SK-N-SH treated with all-trans-retinoic acid at 6 μM for 48 hours (cell line): ENCODE measurements around the gene MYO3A.

Experiments
- ATAC-seq: fragments of 200-7000 bp; cut with Tn5 transposase; 3 replicates; pipeline ENCODE4 v1.9.1; 2020; ENCODE audit warnings: mild to moderate bottlenecking, moderate library complexity
- ARNTL ChIP-seq: fragments of 450-650 bp; formaldehyde crosslinking; IDR thresholded peaks from 2 replicates; pipeline ENCODE4 v1.5.0; 2020; ENCODE audit warnings: low read depth, mild to moderate bottlenecking, moderate library complexity, borderline replicate concordance
- BACH2 ChIP-seq: fragments of 250-450 bp; sonication (Bioruptor Pico); IDR thresholded peaks from 2 replicates; pipeline ENCODE4 v1.9.0; 2021; ENCODE audit warnings: mild to moderate bottlenecking, borderline replicate concordance
- CREB5 ChIP-seq: fragments of 250-450 bp; sonication (Bioruptor Pico); IDR thresholded peaks from 2 replicates; pipeline ENCODE4 v1.5.1; 2020; ENCODE audit warnings: low read depth, mild to moderate bottlenecking, moderate library complexity
- CSDC2 ChIP-seq: fragments of 250-450 bp; sonication (Bioruptor Pico); IDR thresholded peaks from 2 replicates; pipeline ENCODE4 v1.5.0; 2020; ENCODE audit warnings: mild to moderate bottlenecking, moderate library complexity
- CSRNP3 ChIP-seq: fragments of 250-450 bp; sonication (Bioruptor Pico); IDR thresholded peaks from 2 replicates; pipeline ENCODE4 v1.5.1; 2021; ENCODE audit warnings: mild to moderate bottlenecking, moderate library complexity
- ESRRG ChIP-seq: fragments of 250-450 bp; sonication (Bioruptor Pico); IDR thresholded peaks from 2 replicates; pipeline ENCODE4 v1.6.1; 2021; ENCODE audit warnings: mild to moderate bottlenecking
- GLIS3 ChIP-seq: fragments of 250-450 bp; sonication (Bioruptor Pico); IDR thresholded peaks from 2 replicates; pipeline ENCODE4 v1.5.0; 2020; ENCODE audit warnings: mild to moderate bottlenecking, moderate library complexity
- ISL1 ChIP-seq: fragments of 250-450 bp; sonication (Bioruptor Pico); IDR thresholded peaks from 2 replicates; pipeline ENCODE4 v2.1.2; 2022; ENCODE audit warnings: mild to moderate bottlenecking, moderate library complexity
- OSR1 ChIP-seq: fragments of 250-450 bp; sonication (Bioruptor Pico); IDR thresholded peaks from 2 replicates; pipeline ENCODE4 v1.8.0; 2022; ENCODE audit warnings: moderate library complexity, mild to moderate bottlenecking, inconsistent platforms
- PATZ1 ChIP-seq: fragments of 250-450 bp; sonication (Bioruptor Pico); IDR thresholded peaks from 2 replicates; pipeline ENCODE4 v1.8.0; 2020; ENCODE audit warnings: mild to moderate bottlenecking, moderate library complexity, borderline replicate concordance
- POU6F1 ChIP-seq: fragments of 250-450 bp; sonication (Bioruptor Pico); IDR thresholded peaks from 2 replicates; pipeline ENCODE4 v1.8.0; 2021; ENCODE audit warnings: low read depth, mild to moderate bottlenecking, moderate library complexity, borderline replicate concordance
- PPARA ChIP-seq: fragments of 250-450 bp; sonication (Bioruptor Pico); IDR thresholded peaks from 2 replicates; pipeline ENCODE4 v1.5.0; 2020; ENCODE audit warnings: mild to moderate bottlenecking, borderline replicate concordance
- RARB ChIP-seq: fragments of 250-450 bp; sonication (Bioruptor Pico); IDR thresholded peaks from 2 replicates; pipeline ENCODE4 v1.8.0; 2021; ENCODE audit warnings: mild to moderate bottlenecking, moderate library complexity
- SNAI2 ChIP-seq: fragments of 250-450 bp; sonication (Bioruptor Pico); IDR thresholded peaks from 2 replicates; pipeline ENCODE4 v1.5.0; 2020; ENCODE audit warnings: mild to moderate bottlenecking, moderate library complexity
- TCF4 ChIP-seq: fragments of 250-450 bp; sonication (Bioruptor Pico); IDR thresholded peaks from 2 replicates; pipeline ENCODE4 v1.8.0; 2021; ENCODE audit warnings: mild to moderate bottlenecking, moderate library complexity, borderline replicate concordance
- TOX ChIP-seq: fragments of 250-450 bp; sonication (Bioruptor Pico); IDR thresholded peaks from 2 replicates; pipeline ENCODE4 v1.8.0; 2021; ENCODE audit warnings: mild to moderate bottlenecking, moderate library complexity, borderline replicate concordance
- TSHZ2 ChIP-seq: fragments of 250-450 bp; sonication (Bioruptor Pico); IDR thresholded peaks from 2 replicates; pipeline ENCODE4 v1.5.0; 2020; ENCODE audit warnings: mild to moderate bottlenecking, moderate library complexity
- ZC3H10 ChIP-seq: fragments of 250-450 bp; sonication (Bioruptor Pico); IDR thresholded peaks from 2 replicates; pipeline ENCODE4 v1.5.1; 2021; ENCODE audit warnings: mild to moderate bottlenecking, moderate library complexity
- ZFP3 ChIP-seq: fragments of 250-450 bp; sonication (Bioruptor Pico); IDR thresholded peaks from 2 replicates; pipeline ENCODE4 v1.5.0; 2020; ENCODE audit warnings: mild to moderate bottlenecking, moderate library complexity
- ZNF565 ChIP-seq: fragments of 450-650 bp; formaldehyde crosslinking; conservative IDR thresholded peaks from 2 replicates; pipeline ENCODE4 v1.5.0; 2020; ENCODE audit warnings: low read depth, mild to moderate bottlenecking, moderate library complexity
- ZNF70 ChIP-seq: fragments of 450-650 bp; formaldehyde crosslinking; IDR thresholded peaks from 2 replicates; pipeline ENCODE4 v1.5.0; 2020; ENCODE audit warnings: mild to moderate bottlenecking, moderate library complexity
- ZNF8 ChIP-seq: fragments of 450-650 bp; formaldehyde crosslinking; IDR thresholded peaks from 2 replicates; pipeline ENCODE4 v1.5.0; 2020; ENCODE audit warnings: mild to moderate bottlenecking, moderate library complexity

Gene MYO3A

GRCh38 chr10:26197248-26197647 lies 263.2 kb downstream of the MYO3A start:
- TF ChIP-seq POU6F1 (CRISPR knock-in tag) (no peak), CSDC2 (no peak), ZNF565 (CRISPR knock-in tag) (no peak), PPARA (CRISPR knock-in tag) (no peak), ESRRG (CRISPR knock-in tag) (no peak), ZFP3 (CRISPR knock-in tag) (no peak), RARB (CRISPR knock-in tag) (no peak), CREB5 (CRISPR knock-in tag) (no peak), TCF4 (CRISPR knock-in tag) (no peak), TSHZ2 (CRISPR knock-in tag) (no peak), OSR1 (CRISPR knock-in tag) (no peak), ARNTL (no peak)
- no peak for ATAC-seq

- ATAC-seq = no peak
- TF ChIP-seq CSDC2 (no peak), SNAI2 (CRISPR knock-in tag) (no peak)
These were observed 264.1 kb downstream of the MYO3A start for GRCh38 chr10:26198119-26198518.

GRCh38 chr10:26199841-26200240 lies 265.8 kb downstream of the MYO3A start:
- no peak for ATAC-seq
- TF ChIP-seq POU6F1 (CRISPR knock-in tag) = no peak
- TF ChIP-seq ZNF565 (CRISPR knock-in tag) = no peak
- TF ChIP-seq BACH2 (CRISPR knock-in tag) = no peak
- no peak for TF ChIP-seq ESRRG (CRISPR knock-in tag)
- no peak for TF ChIP-seq CREB5 (CRISPR knock-in tag)
- no peak for TF ChIP-seq ZNF8
- no peak for TF ChIP-seq ARNTL
- no peak for TF ChIP-seq ISL1 (CRISPR knock-in tag)
- no peak for TF ChIP-seq PPARA (CRISPR knock-in tag)
- no peak for TF ChIP-seq GLIS3 (CRISPR knock-in tag)
- TF ChIP-seq ZNF70 (CRISPR knock-in tag) = no peak
- no peak for TF ChIP-seq CSRNP3 (CRISPR knock-in tag)
- TF ChIP-seq TCF4 (CRISPR knock-in tag) = no peak
- TF ChIP-seq PATZ1 (CRISPR knock-in tag) = no peak
- no peak for TF ChIP-seq CSDC2
- no peak for TF ChIP-seq ZFP3 (CRISPR knock-in tag)
- no peak for TF ChIP-seq TSHZ2 (CRISPR knock-in tag)
- no peak for TF ChIP-seq TOX
- no peak for TF ChIP-seq OSR1 (CRISPR knock-in tag)
- no peak for TF ChIP-seq ZC3H10 (CRISPR knock-in tag)
- TF ChIP-seq, all 23 proteins: peak for 0
